WTC11 (cell line): ENCODE data around the gene SPHKAP.

Experiments used
- CTCF ChIP-seq: fragments of 200-600 bp; IDR thresholded peaks from 2 replicates; pipeline ENCODE4 v1.8.0; 2022; ENCODE audit warnings: antibody characterized with exemption
- ELF4 ChIP-seq: sonication (generic); formaldehyde crosslinking; IDR thresholded peaks from 2 replicates; pipeline ENCODE4 v1.8.1; 2022; ENCODE audit warnings: low read depth, mild to moderate bottlenecking, moderate library complexity, missing genetic modification reagents
- IRF2 ChIP-seq: sonication (generic); formaldehyde crosslinking; IDR thresholded peaks from 2 replicates; pipeline ENCODE4 v1.8.0; 2022; ENCODE audit warnings: low read depth, missing genetic modification reagents, borderline replicate concordance
- NFE2L1 ChIP-seq: sonication (generic); formaldehyde crosslinking; IDR thresholded peaks from 2 replicates; pipeline ENCODE4 v1.8.1; 2023; ENCODE audit warnings: missing genetic modification reagents
- NR3C1 ChIP-seq: sonication (generic); formaldehyde crosslinking; conservative IDR thresholded peaks from 2 replicates; pipeline ENCODE4 v1.8.1; 2023; ENCODE audit warnings: low read depth, mild to moderate bottlenecking, missing genetic modification reagents
- SP1 ChIP-seq: sonication (generic); formaldehyde crosslinking; conservative IDR thresholded peaks from 2 replicates; pipeline ENCODE4 v1.8.1; 2022; ENCODE audit warnings: missing genetic modification reagents
- TP53 ChIP-seq: sonication (generic); formaldehyde crosslinking; IDR thresholded peaks from 2 replicates; pipeline ENCODE4 v1.8.1; 2023; ENCODE audit warnings: mild to moderate bottlenecking, missing genetic modification reagents

- TF ChIP-seq NR3C1 (CRISPR knock-in tag) (no peak), TP53 (CRISPR knock-in tag) (no peak), NFE2L1 (CRISPR knock-in tag) (no peak), CTCF (no peak), ELF4 (CRISPR knock-in tag) (no peak), SP1 (CRISPR knock-in tag) (no peak), IRF2 (no peak)
These were observed 98.4 kb downstream of the SPHKAP start for GRCh38 chr2:228083131-228083530.
